ENCODE data around the gene TCF7L1. TPM values are rescaled to one million over a fixed set of nuclear protein-coding genes. Genes with fewer than 3 reads are reported as not detected.

TCF7L1 gene
- total RNA-seq, 1 experiment from 2014 or later: 2.8 TPM

DNA sequence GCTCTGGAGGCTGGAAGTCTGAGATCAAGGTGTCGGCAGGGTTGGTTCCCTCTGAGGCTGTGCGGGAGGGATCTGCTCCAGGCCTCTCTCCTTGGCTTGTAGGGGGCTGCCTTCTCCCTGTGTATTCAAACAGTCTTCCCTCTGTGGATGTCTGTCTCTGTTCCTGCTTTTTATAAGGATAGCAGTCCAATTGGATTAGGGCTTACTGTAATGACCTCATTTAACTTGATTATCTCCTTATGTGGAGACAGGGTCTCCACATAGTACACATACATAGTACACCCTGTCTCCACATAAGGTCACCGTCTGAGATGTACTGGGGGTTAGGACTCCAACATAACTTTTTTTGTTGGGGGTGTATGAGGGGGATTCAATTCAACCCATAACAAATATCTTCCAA is 30.5 kb downstream of the TCF7L1 start:
- no peaks in the 10 kb centered on the region for H3K27me3 ChIP-seq (ENCODE audit: insufficient read depth, low read depth)
- no peak overlapping the region for H2AFZ ChIP-seq
- no peak for DNase-seq
- H4K20me1 ChIP-seq (ENCODE audit: insufficient read depth): no peaks in the 10 kb centered on the region
- no peaks in the 10 kb centered on the region for H3K79me2 ChIP-seq (ENCODE audit: low read depth)
- H3K27ac ChIP-seq: no peak overlapping the region
- intact Hi-C loops (cut with micrococcal nuclease; ENCODE audit: unreplicated experiment): loop anchor here (10.0 kb wide), 1 partner anchor 61 kb away; no protein-coding TSS in a partner anchor
- no peak overlapping the region for H3K4me2 ChIP-seq
- H3K4me1 ChIP-seq (replicated peaks; ENCODE audit: insufficient read depth): no peaks in the 10 kb centered on the region
- H3K9me2 ChIP-seq (ENCODE audit: insufficient read depth): no peaks in the 10 kb centered on the region
- H3K4me3 ChIP-seq: no peak overlapping the region
- no peaks in the 10 kb centered on the region for H3K36me3 ChIP-seq (ENCODE audit: low read depth)
- TF ChIP-seq EZH2 (IDR thresholded peaks at IDR 0.05; ENCODE audit: low read depth): no peak
- TF ChIP-seq, protein P1, sequence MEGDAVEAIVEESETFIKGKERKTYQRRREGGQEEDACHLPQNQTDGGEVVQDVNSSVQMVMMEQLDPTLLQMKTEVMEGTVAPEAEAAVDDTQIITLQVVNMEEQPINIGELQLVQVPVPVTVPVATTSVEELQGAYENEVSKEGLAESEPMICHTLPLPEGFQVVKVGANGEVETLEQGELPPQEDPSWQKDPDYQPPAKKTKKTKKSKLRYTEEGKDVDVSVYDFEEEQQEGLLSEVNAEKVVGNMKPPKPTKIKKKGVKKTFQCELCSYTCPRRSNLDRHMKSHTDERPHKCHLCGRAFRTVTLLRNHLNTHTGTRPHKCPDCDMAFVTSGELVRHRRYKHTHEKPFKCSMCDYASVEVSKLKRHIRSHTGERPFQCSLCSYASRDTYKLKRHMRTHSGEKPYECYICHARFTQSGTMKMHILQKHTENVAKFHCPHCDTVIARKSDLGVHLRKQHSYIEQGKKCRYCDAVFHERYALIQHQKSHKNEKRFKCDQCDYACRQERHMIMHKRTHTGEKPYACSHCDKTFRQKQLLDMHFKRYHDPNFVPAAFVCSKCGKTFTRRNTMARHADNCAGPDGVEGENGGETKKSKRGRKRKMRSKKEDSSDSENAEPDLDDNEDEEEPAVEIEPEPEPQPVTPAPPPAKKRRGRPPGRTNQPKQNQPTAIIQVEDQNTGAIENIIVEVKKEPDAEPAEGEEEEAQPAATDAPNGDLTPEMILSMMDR (conservative IDR thresholded peaks at IDR 0.05): no peak
- no TSS peak for BruUV-seq (replicated peaks)
- ChIA-PET POLR2A (ENCODE audit: unreplicated experiment) (no interaction called here), CTCF (no interaction called here)
- no peaks in the 10 kb centered on the region for H3F3A ChIP-seq (ENCODE audit: insufficient read depth, low read depth)
- no peaks in the 10 kb centered on the region for H3K9me3 ChIP-seq (ENCODE audit: insufficient read depth, low read depth)

DNA sequence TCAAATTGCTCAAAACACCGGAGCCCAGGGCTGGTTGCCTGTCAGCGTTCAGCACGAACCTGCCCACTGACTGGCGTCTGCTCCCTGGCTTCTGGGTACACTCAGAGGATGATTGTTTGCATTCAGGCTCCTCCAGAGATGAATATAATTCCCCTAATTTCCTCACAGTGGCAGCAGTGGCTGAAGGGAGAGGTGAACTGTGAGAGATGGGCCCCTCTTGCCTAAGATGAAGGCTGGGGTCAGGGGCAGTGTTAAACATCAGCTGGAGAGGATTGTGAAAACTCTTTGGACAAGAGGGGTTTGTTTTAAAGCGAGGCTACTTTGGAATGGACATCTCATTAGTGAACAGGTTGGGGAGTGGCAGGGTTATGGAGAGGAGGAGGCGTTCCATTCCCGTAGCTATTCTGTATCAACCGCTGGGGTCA is 31.0 kb downstream of the TCF7L1 start:
- DNase-seq: no peak
- intact Hi-C loops (cut with micrococcal nuclease; ENCODE audit: unreplicated experiment): loop anchor here (10.0 kb wide), 1 partner anchor 61 kb away; no protein-coding TSS in a partner anchor
- ChIA-PET POLR2A (ENCODE audit: unreplicated experiment) (no interaction called here), CTCF (no interaction called here)
- no TSS peak for BruUV-seq (replicated peaks)
- H3K4me1 ChIP-seq (replicated peaks; ENCODE audit: insufficient read depth): no peaks in the 10 kb centered on the region
- H4K20me1 ChIP-seq (ENCODE audit: insufficient read depth): no peaks in the 10 kb centered on the region
- H3K27me3 ChIP-seq (ENCODE audit: insufficient read depth, low read depth): no peaks in the 10 kb centered on the region
- H3K27ac ChIP-seq: no peak overlapping the region
- no peaks in the 10 kb centered on the region for H3F3A ChIP-seq (ENCODE audit: insufficient read depth, low read depth)
- no peaks in the 10 kb centered on the region for H3K9me2 ChIP-seq (ENCODE audit: insufficient read depth)
- H3K36me3 ChIP-seq (ENCODE audit: low read depth): no peaks in the 10 kb centered on the region
- no peak overlapping the region for H3K4me3 ChIP-seq
- no peak overlapping the region for H3K4me2 ChIP-seq
- no peak overlapping the region for H2AFZ ChIP-seq
- H3K9me3 ChIP-seq (ENCODE audit: insufficient read depth, low read depth): no peaks in the 10 kb centered on the region
- H3K79me2 ChIP-seq (ENCODE audit: low read depth): no peaks in the 10 kb centered on the region
- TF ChIP-seq, protein P1 (conservative IDR thresholded peaks at IDR 0.05): no peak
- no peak for TF ChIP-seq EZH2 (IDR thresholded peaks at IDR 0.05; ENCODE audit: low read depth)

DNA sequence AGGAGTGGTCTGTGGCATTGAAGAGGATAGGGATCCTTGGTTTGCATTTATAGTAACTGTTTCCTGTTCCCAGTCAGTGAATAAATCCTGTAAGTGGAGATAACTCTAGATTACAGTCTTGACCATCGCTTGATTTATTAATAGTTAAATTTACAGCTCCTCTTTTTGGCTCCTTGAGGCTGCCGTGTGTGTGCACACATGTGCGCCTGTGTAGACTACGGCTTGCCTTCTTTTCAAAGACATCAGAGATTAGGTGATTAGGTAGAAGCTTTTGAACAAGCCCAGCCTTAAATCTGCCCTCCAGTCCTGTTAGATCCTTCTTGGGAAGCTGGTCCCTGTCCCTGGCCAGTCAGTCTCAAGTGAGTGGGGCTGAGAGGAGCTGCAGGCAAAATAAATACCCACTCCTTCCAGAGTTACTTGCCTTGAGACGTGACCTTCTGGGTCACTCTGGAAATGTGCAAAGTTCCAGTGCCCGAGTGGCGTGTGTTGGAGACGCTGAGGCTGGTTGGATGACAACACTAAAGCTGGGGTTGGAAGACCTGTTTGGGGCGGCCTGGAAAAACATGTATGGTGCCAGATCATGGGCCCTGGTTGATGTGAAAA is 32.0 kb downstream of the TCF7L1 start:
- ChIA-PET POLR2A (ENCODE audit: unreplicated experiment) (no interaction called here), CTCF (no interaction called here)
- Histone ChIP-seq H3K4me1 (replicated peaks; ENCODE audit: insufficient read depth) (no peaks in the 10 kb centered on the region), H3K4me2 (no peak overlapping the region), H3K36me3 (ENCODE audit: low read depth) (no peaks in the 10 kb centered on the region), H3K9me3 (ENCODE audit: insufficient read depth, low read depth) (no peaks in the 10 kb centered on the region), H3K79me2 (ENCODE audit: low read depth) (no peaks in the 10 kb centered on the region), H2AFZ (no peak overlapping the region), H3F3A (ENCODE audit: insufficient read depth, low read depth) (no peaks in the 10 kb centered on the region), H3K4me3 (no peak overlapping the region), H3K27ac (no peak overlapping the region), H3K27me3 (ENCODE audit: insufficient read depth, low read depth) (no peaks in the 10 kb centered on the region), H4K20me1 (ENCODE audit: insufficient read depth) (no peaks in the 10 kb centered on the region), H3K9me2 (ENCODE audit: insufficient read depth) (no peaks in the 10 kb centered on the region)
- no TSS peak for BruUV-seq (replicated peaks)
- DNase-seq: no peak
- intact Hi-C loops (cut with micrococcal nuclease; ENCODE audit: unreplicated experiment): loop anchor here (10.0 kb wide), 1 partner anchor 60 kb away; no protein-coding TSS in a partner anchor
- TF ChIP-seq EZH2 (IDR thresholded peaks at IDR 0.05; ENCODE audit: low read depth): no peak
- TF ChIP-seq, protein P1 (conservative IDR thresholded peaks at IDR 0.05): no peak
